SK-N-SH treated with all-trans-retinoic acid at 6 μM for 48 hours (cell line): ENCODE data around the gene ZNF672.
A peak's percentile ranks its signal among the peaks of the same experiment; 100 is the strongest.
"Not testable (repeated sequence)": the region's sequence is repeated elsewhere in the genome, so short reads cannot be mapped to it uniquely, and the experiment has no call there.

Experiments used
- ATAC-seq: fragments of 200-7000 bp; cut with Tn5 transposase; 3 replicates; pipeline ENCODE4 v1.9.1; 2020; ENCODE audit warnings: mild to moderate bottlenecking, moderate library complexity
- ARNTL ChIP-seq: fragments of 450-650 bp; formaldehyde crosslinking; IDR thresholded peaks from 2 replicates; pipeline ENCODE4 v1.5.0; 2020; ENCODE audit warnings: low read depth, mild to moderate bottlenecking, moderate library complexity, borderline replicate concordance
- BACH2 ChIP-seq: fragments of 250-450 bp; sonication (Bioruptor Pico); IDR thresholded peaks from 2 replicates; pipeline ENCODE4 v1.9.0; 2021; ENCODE audit warnings: mild to moderate bottlenecking, borderline replicate concordance
- CSDC2 ChIP-seq: fragments of 250-450 bp; sonication (Bioruptor Pico); IDR thresholded peaks from 2 replicates; pipeline ENCODE4 v1.5.0; 2020; ENCODE audit warnings: mild to moderate bottlenecking, moderate library complexity
- ESRRG ChIP-seq: fragments of 250-450 bp; sonication (Bioruptor Pico); IDR thresholded peaks from 2 replicates; pipeline ENCODE4 v1.6.1; 2021; ENCODE audit warnings: mild to moderate bottlenecking
- GLIS3 ChIP-seq: fragments of 250-450 bp; sonication (Bioruptor Pico); IDR thresholded peaks from 2 replicates; pipeline ENCODE4 v1.5.0; 2020; ENCODE audit warnings: mild to moderate bottlenecking, moderate library complexity
- ISL1 ChIP-seq: fragments of 250-450 bp; sonication (Bioruptor Pico); IDR thresholded peaks from 2 replicates; pipeline ENCODE4 v2.1.2; 2022; ENCODE audit warnings: mild to moderate bottlenecking, moderate library complexity
- OSR1 ChIP-seq: fragments of 250-450 bp; sonication (Bioruptor Pico); IDR thresholded peaks from 2 replicates; pipeline ENCODE4 v1.8.0; 2022; ENCODE audit warnings: moderate library complexity, mild to moderate bottlenecking, inconsistent platforms
- PPARA ChIP-seq: fragments of 250-450 bp; sonication (Bioruptor Pico); IDR thresholded peaks from 2 replicates; pipeline ENCODE4 v1.5.0; 2020; ENCODE audit warnings: mild to moderate bottlenecking, borderline replicate concordance
- SNAI2 ChIP-seq: fragments of 250-450 bp; sonication (Bioruptor Pico); IDR thresholded peaks from 2 replicates; pipeline ENCODE4 v1.5.0; 2020; ENCODE audit warnings: mild to moderate bottlenecking, moderate library complexity
- TCF4 ChIP-seq: fragments of 250-450 bp; sonication (Bioruptor Pico); IDR thresholded peaks from 2 replicates; pipeline ENCODE4 v1.8.0; 2021; ENCODE audit warnings: mild to moderate bottlenecking, moderate library complexity, borderline replicate concordance
- ZC3H10 ChIP-seq: fragments of 250-450 bp; sonication (Bioruptor Pico); IDR thresholded peaks from 2 replicates; pipeline ENCODE4 v1.5.1; 2021; ENCODE audit warnings: mild to moderate bottlenecking, moderate library complexity
- ZFP3 ChIP-seq: fragments of 250-450 bp; sonication (Bioruptor Pico); IDR thresholded peaks from 2 replicates; pipeline ENCODE4 v1.5.0; 2020; ENCODE audit warnings: mild to moderate bottlenecking, moderate library complexity
- ZFP30 ChIP-seq: fragments of 450-650 bp; formaldehyde crosslinking; IDR thresholded peaks from 2 replicates; pipeline ENCODE4 v1.5.0; 2022; ENCODE audit warnings: mild to moderate bottlenecking, moderate library complexity
- ZNF565 ChIP-seq: fragments of 450-650 bp; formaldehyde crosslinking; conservative IDR thresholded peaks from 2 replicates; pipeline ENCODE4 v1.5.0; 2020; ENCODE audit warnings: low read depth, mild to moderate bottlenecking, moderate library complexity
- ZNF70 ChIP-seq: fragments of 450-650 bp; formaldehyde crosslinking; IDR thresholded peaks from 2 replicates; pipeline ENCODE4 v1.5.0; 2020; ENCODE audit warnings: mild to moderate bottlenecking, moderate library complexity
- ZNF8 ChIP-seq: fragments of 450-650 bp; formaldehyde crosslinking; IDR thresholded peaks from 2 replicates; pipeline ENCODE4 v1.5.0; 2020; ENCODE audit warnings: mild to moderate bottlenecking, moderate library complexity
- TF ChIP-seq, protein P1 (sequence below): fragments of 250-450 bp; sonication (Bioruptor Pico); IDR thresholded peaks from 2 replicates; pipeline ENCODE4 v1.5.0; 2020; ENCODE audit warnings: mild to moderate bottlenecking, moderate library complexity
- TF ChIP-seq, protein P2 (sequence below): fragments of 250-450 bp; sonication (Bioruptor Pico); IDR thresholded peaks from 2 replicates; pipeline ENCODE4 v1.8.0; 2020; ENCODE audit warnings: mild to moderate bottlenecking, moderate library complexity, borderline replicate concordance
- TF ChIP-seq, protein P3 (sequence below): fragments of 250-450 bp; sonication (Bioruptor Pico); IDR thresholded peaks from 2 replicates; pipeline ENCODE4 v1.5.1; 2020; ENCODE audit warnings: low read depth, mild to moderate bottlenecking, moderate library complexity
- TF ChIP-seq, protein P4 (sequence below): fragments of 250-450 bp; sonication (Bioruptor Pico); IDR thresholded peaks from 2 replicates; pipeline ENCODE4 v1.5.1; 2021; ENCODE audit warnings: mild to moderate bottlenecking, moderate library complexity
- TF ChIP-seq, protein P5 (sequence below): fragments of 250-450 bp; sonication (Bioruptor Pico); IDR thresholded peaks from 2 replicates; pipeline ENCODE4 v1.8.0; 2021; ENCODE audit warnings: low read depth, mild to moderate bottlenecking, moderate library complexity, borderline replicate concordance

ZNF672 gene

DNA sequence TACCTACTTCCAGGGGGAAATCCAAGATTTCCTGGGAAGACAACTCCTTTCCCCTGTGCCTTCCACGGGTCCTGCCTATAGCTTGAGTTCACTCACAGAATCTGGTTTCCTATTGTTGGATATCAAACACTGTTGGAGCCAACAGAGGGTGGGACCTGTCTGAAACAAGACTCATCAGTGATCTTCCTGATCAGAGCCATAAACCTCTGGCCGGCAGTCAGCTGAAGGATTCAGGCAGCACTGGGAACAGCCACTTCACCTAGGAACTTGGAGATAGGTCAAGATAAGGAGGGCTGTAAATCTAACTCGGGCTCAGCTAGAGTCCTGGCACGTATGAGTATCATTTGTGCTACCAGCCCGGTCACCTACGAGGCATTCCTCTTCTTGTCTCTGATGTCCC is 35.6 kb upstream of the ZNF672 start:
- TF ChIP-seq ZFP3 (CRISPR knock-in tag) = no peak
- no peak for TF ChIP-seq ESRRG
- no peak for TF ChIP-seq ZNF565 (CRISPR knock-in tag)
- TF ChIP-seq, protein P1, sequence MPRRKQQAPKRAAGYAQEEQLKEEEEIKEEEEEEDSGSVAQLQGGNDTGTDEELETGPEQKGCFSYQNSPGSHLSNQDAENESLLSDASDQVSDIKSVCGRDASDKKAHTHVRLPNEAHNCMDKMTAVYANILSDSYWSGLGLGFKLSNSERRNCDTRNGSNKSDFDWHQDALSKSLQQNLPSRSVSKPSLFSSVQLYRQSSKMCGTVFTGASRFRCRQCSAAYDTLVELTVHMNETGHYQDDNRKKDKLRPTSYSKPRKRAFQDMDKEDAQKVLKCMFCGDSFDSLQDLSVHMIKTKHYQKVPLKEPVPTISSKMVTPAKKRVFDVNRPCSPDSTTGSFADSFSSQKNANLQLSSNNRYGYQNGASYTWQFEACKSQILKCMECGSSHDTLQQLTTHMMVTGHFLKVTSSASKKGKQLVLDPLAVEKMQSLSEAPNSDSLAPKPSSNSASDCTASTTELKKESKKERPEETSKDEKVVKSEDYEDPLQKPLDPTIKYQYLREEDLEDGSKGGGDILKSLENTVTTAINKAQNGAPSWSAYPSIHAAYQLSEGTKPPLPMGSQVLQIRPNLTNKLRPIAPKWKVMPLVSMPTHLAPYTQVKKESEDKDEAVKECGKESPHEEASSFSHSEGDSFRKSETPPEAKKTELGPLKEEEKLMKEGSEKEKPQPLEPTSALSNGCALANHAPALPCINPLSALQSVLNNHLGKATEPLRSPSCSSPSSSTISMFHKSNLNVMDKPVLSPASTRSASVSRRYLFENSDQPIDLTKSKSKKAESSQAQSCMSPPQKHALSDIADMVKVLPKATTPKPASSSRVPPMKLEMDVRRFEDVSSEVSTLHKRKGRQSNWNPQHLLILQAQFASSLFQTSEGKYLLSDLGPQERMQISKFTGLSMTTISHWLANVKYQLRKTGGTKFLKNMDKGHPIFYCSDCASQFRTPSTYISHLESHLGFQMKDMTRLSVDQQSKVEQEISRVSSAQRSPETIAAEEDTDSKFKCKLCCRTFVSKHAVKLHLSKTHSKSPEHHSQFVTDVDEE (CRISPR knock-in tag) = no peak
- TF ChIP-seq, protein P2, sequence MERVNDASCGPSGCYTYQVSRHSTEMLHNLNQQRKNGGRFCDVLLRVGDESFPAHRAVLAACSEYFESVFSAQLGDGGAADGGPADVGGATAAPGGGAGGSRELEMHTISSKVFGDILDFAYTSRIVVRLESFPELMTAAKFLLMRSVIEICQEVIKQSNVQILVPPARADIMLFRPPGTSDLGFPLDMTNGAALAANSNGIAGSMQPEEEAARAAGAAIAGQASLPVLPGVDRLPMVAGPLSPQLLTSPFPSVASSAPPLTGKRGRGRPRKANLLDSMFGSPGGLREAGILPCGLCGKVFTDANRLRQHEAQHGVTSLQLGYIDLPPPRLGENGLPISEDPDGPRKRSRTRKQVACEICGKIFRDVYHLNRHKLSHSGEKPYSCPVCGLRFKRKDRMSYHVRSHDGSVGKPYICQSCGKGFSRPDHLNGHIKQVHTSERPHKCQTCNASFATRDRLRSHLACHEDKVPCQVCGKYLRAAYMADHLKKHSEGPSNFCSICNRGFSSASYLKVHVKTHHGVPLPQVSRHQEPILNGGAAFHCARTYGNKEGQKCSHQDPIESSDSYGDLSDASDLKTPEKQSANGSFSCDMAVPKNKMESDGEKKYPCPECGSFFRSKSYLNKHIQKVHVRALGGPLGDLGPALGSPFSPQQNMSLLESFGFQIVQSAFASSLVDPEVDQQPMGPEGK (CRISPR knock-in tag) = no peak
- TF ChIP-seq CSDC2 = no peak
- TF ChIP-seq ZFP30 = no peak
- no peak for TF ChIP-seq PPARA (CRISPR knock-in tag)
- no peak for TF ChIP-seq ZC3H10 (CRISPR knock-in tag)
- no peak for TF ChIP-seq OSR1
- TF ChIP-seq ZNF8 (CRISPR knock-in tag) = no peak
- TF ChIP-seq ARNTL = no peak
- no peak for TF ChIP-seq SNAI2 (CRISPR knock-in tag)
- TF ChIP-seq, protein P3, sequence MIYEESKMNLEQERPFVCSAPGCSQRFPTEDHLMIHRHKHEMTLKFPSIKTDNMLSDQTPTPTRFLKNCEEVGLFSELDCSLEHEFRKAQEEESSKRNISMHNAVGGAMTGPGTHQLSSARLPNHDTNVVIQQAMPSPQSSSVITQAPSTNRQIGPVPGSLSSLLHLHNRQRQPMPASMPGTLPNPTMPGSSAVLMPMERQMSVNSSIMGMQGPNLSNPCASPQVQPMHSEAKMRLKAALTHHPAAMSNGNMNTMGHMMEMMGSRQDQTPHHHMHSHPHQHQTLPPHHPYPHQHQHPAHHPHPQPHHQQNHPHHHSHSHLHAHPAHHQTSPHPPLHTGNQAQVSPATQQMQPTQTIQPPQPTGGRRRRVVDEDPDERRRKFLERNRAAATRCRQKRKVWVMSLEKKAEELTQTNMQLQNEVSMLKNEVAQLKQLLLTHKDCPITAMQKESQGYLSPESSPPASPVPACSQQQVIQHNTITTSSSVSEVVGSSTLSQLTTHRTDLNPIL = no peak
- TF ChIP-seq TCF4 (CRISPR knock-in tag) = no peak
- TF ChIP-seq, protein P4, sequence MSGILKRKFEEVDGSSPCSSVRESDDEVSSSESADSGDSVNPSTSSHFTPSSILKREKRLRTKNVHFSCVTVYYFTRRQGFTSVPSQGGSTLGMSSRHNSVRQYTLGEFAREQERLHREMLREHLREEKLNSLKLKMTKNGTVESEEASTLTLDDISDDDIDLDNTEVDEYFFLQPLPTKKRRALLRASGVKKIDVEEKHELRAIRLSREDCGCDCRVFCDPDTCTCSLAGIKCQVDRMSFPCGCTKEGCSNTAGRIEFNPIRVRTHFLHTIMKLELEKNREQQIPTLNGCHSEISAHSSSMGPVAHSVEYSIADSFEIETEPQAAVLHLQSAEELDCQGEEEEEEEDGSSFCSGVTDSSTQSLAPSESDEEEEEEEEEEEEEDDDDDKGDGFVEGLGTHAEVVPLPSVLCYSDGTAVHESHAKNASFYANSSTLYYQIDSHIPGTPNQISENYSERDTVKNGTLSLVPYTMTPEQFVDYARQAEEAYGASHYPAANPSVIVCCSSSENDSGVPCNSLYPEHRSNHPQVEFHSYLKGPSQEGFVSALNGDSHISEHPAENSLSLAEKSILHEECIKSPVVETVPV (CRISPR knock-in tag) = no peak
- TF ChIP-seq, protein P5, sequence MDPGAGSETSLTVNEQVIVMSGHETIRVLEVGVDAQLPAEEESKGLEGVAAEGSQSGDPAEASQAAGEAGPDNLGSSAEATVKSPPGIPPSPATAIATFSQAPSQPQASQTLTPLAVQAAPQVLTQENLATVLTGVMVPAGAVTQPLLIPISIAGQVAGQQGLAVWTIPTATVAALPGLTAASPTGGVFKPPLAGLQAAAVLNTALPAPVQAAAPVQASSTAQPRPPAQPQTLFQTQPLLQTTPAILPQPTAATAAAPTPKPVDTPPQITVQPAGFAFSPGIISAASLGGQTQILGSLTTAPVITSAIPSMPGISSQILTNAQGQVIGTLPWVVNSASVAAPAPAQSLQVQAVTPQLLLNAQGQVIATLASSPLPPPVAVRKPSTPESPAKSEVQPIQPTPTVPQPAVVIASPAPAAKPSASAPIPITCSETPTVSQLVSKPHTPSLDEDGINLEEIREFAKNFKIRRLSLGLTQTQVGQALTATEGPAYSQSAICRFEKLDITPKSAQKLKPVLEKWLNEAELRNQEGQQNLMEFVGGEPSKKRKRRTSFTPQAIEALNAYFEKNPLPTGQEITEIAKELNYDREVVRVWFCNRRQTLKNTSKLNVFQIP (CRISPR knock-in tag) = no peak
- no peak for TF ChIP-seq ZNF70 (CRISPR knock-in tag)
- no peak for TF ChIP-seq BACH2 (CRISPR knock-in tag)
- no peak for TF ChIP-seq ISL1
- no peak for ATAC-seq

DNA sequence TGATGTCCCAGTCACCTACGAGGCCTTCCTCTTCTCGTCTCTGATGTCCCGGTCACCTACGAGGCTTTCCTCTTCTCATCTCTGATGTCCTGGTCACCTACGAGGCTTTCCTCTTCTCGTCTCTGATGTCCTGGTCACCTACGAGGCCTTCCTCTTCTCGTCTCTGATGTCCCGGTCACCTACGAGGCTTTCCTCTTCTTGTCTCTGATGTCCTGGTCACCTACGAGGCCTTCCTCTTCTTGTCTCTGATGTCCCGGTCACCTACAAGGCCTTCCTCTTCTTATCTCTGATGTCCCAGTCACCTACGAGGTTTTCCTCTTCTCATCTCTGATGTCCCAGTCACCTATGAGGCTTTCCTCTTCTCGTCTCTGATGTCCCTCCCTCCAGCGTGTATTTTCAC is 34.5 kb upstream of the ZNF672 start:
- not testable (repeated sequence) for ATAC-seq

DNA sequence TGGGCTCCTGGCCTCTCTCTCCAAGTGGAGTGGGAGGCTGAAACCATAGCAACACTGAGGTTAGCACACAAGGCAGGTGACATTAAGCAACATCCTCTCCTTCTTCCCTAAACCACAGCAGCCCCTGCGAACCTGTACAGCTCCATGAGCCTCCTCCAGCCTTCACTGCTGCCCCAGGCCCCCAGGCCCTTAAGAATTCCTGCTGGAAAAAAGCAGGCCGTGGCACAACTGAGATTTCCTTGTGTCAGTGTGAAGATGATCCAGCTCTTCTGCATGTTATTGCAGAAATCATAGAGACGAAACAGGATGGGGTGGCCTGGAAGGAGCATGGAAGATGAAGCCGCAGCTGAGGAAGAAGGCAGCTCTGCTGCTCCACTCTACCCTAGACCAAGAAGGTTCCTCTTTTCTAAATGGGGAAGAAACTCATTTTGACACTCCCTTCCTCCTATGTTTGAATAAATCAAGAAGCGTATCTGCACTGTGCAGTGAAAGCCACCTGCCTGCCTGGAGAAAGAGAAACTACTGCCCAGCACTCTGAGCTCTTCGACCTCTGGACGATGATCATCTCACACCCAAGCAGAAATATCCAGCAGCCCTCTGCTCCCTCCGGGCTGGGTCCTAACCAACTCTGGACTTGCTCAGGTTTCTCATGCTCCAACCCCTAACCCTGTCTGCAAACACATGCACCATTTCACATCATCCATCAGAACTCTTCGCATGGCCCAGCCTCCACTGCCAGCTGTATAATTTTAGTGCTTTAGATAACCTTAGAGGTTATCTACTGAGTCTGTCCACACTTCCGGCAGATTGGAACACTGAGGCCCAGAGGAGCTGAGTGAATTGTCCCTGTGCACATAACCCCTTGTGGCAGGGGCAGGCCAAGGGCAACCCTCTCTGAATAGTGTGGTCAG is 33.0 kb upstream of the ZNF672 start:
- TF ChIP-seq GLIS3 (CRISPR knock-in tag) = no peak
- peak; percentile 3; the same call in 1 of the 3 replicates for ATAC-seq
